Sigmoid colon (tissue), 7 donors: ENCODE measurements around the gene TRIM4. TPM values are rescaled to one million over a fixed set of nuclear protein-coding genes. Genes with fewer than 3 reads are reported as not detected.

Experiments
- DNase-seq: peaks from one replicate; pipeline ENCODE4 v3.0.0-alpha.2; 2019
- H3K27ac ChIP-seq, 4 donors: fragments of 200-600 bp; sonication (generic); one replicate each; pipeline ENCODE4 v1.5.1; 2016 to 2019; ENCODE audit warnings: mild to moderate bottlenecking in 1 of 4
- H3K27me3 ChIP-seq, 3 donors: fragments of 200-600 bp; sonication (generic); one replicate each; pipeline ENCODE4 v1.5.1; 2019; ENCODE audit warnings: mild to moderate bottlenecking in 1 of 3
- H3K36me3 ChIP-seq, 4 donors: fragments of 200-600 bp; sonication (generic); one replicate each; pipeline ENCODE4 v1.5.1; 2016 to 2019
- H3K4me1 ChIP-seq, 4 donors: fragments of 200-600 bp; sonication (generic); one replicate each; pipeline ENCODE4 v1.5.1; 2017 to 2019
- H3K4me3 ChIP-seq, 4 donors: fragments of 200-600 bp; sonication (generic); one replicate each; pipeline ENCODE4 v1.5.1; 2017 to 2019; ENCODE audit warnings: mild to moderate bottlenecking in 2 of 4, moderate library complexity in 1 of 4
- H3K9me3 ChIP-seq, 4 donors: fragments of 200-600 bp in 3 of 4; sonication (generic) in 3 of 4; one replicate each; pipeline versions ENCODE4 v1.5.1 to v1.6.1; 2013 to 2019
- CTCF ChIP-seq, 4 experiments: fragments of 450-650 bp in 3 of 4; fragments of 200-600 bp in 1 of 4; IDR thresholded peaks; one replicate each; pipeline ENCODE4 v1.5.1; 2016 to 2019; ENCODE audit warnings: antibody characterized with exemption in 4 of 4, mild to moderate bottlenecking in 3 of 4, moderate library complexity in 2 of 4
- EP300 ChIP-seq, 4 donors: sonication (generic); formaldehyde crosslinking; IDR thresholded peaks; one replicate each; pipeline ENCODE4 v1.6.1; 2017; ENCODE audit warnings: antibody characterized with exemption in 4 of 4
- POLR2A ChIP-seq, 2 donors: fragments of 450-650 bp; IDR thresholded peaks; one replicate each; pipeline ENCODE4 v1.6.1; 2016; ENCODE audit warnings: antibody characterized with exemption in 2 of 2, mild to moderate bottlenecking in 2 of 2, moderate library complexity in 2 of 2
- POLR2AphosphoS5 ChIP-seq, 4 donors: sonication (generic); formaldehyde crosslinking; IDR thresholded peaks; one replicate each; pipeline ENCODE4 v1.6.1; 2017; ENCODE audit warnings: antibody characterized with exemption in 4 of 4
- WGBS, 2 donors: extraction: QIAGEN DNeasy Blood & Tissue Kit; methylation state at CpG; one replicate each; pipeline ENCODE4 v1.1.7; 2013; 5-methylcytosine and 5-hydroxymethylcytosine counted together
- intact Hi-C: fragments of 100-400 bp; cut with DNase I; formaldehyde crosslinking; loops from one replicate; pipeline ENCODE4 v1.15.1; 2023
- polyA plus RNA-seq, 3 donors: library from polyadenylated mRNA; stranded (reverse); fragments of 200-250 nt; gene quantifications; one replicate each; pipeline ENCODE4 v1.2.3, GENCODE V29; 2013
- total RNA-seq, 4 donors: library from RNA; depleted of rRNA; stranded (reverse); fragments of >200 nt; gene quantifications; one replicate each; pipeline ENCODE4 v1.1.0, GENCODE V29; 2016
- donor health status: healthy with polysubstance abuse.
- donor health status: Bipolar disorder and iron deficiency.
- donor health status: healthy.

The TRIM4 gene
- total and polyA plus RNA-seq, 7 donors, result 12.5 to 33.2 (median 21.9) TPM

GRCh38 chr7:99923200-99923599, 3.9 kb upstream of the TRIM4 start:
- 89 to 91% methylated on average over 3 of the region's 3 CpGs for WGBS, 2 donors
- Histone ChIP-seq H3K27me3 (no peaks in the 10 kb centered on the region), H3K4me3 (no peak overlapping the region), H3K9me3 (no peaks in the 10 kb centered on the region), H3K4me1 (peaks cover 0 to 19% (median 14%) of the 10 kb centered on the region in 4 donors), H3K36me3 (no peaks in the 10 kb centered on the region), H3K27ac (no peak overlapping the region)
- no peak for TF ChIP-seq POLR2A (IDR thresholded peaks at IDR 0.05)
- no peak for TF ChIP-seq POLR2AphosphoS5 (IDR thresholded peaks at IDR 0.05)
- TF ChIP-seq CTCF (IDR thresholded peaks at IDR 0.05), result no peak
- DNase-seq, result no peak
- intact Hi-C loops, result no loop called here

DNA sequence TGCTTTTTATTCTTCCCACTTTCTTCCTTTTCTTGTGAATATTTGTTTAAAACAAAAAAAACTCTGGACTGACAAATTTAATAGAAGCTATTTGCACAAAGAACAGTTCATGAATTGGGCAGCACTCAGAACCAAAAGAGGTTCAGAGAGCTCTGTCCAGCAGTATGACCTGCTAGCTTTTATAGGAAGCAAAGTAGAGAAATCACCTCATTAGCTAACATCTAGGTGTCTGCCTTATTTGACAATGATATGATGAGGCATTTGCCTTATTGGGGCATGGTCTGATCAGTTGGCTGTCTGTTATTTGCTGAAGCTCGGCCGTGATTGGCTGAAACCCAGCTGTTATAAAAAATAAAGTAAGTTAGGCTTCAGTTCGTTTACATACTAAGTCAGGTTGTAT, 819 bp upstream of the TRIM4 start:
- H3K4me3 ChIP-seq, result peak overlapping the region; percentile 89 to 99 (median 94)
- H3K9me3 ChIP-seq, result no peaks in the 10 kb centered on the region
- no peak for DNase-seq
- H3K4me1 ChIP-seq, result peaks cover 0 to 44% (median 41%) of the 10 kb centered on the region in 4 donors
- peaks cover 0 to 12% (median 4%) of the 10 kb centered on the region in 4 donors for H3K36me3 ChIP-seq
- intact Hi-C loops, result no loop called here
- WGBS, 2 donors, result 47 to 96% methylated on average over 3 of the region's 3 CpGs
- H3K27me3 ChIP-seq, result no peaks in the 10 kb centered on the region
- H3K27ac ChIP-seq, result peak overlapping the region; percentile 97 to 99 (median 98)
- no peak for TF ChIP-seq EP300 (IDR thresholded peaks at IDR 0.05)
- TF ChIP-seq CTCF (IDR thresholded peaks at IDR 0.05), result no peak
- no peak for TF ChIP-seq POLR2A (IDR thresholded peaks at IDR 0.05)
- TF ChIP-seq POLR2AphosphoS5 (IDR thresholded peaks at IDR 0.05), result no peak

- TF ChIP-seq EP300 (IDR thresholded peaks at IDR 0.05) (no peak), CTCF (IDR thresholded peaks at IDR 0.05) (no peak), POLR2AphosphoS5 (IDR thresholded peaks at IDR 0.05) (no peak), POLR2A (IDR thresholded peaks at IDR 0.05) (no peak)
- Histone ChIP-seq H3K4me1 (peaks cover 0 to 44% (median 41%) of the 10 kb centered on the region in 4 donors), H3K9me3 (no peaks in the 10 kb centered on the region), H3K36me3 (peaks cover 0 to 16% (median 4%) of the 10 kb centered on the region in 4 donors), H3K27me3 (no peaks in the 10 kb centered on the region), H3K27ac (peak overlapping the region; percentile 97 to 99 (median 98)), H3K4me3 (peak overlapping the region; percentile 89 to 99 (median 94))
- intact Hi-C loops, result loop anchor here (5.0 to 10.0 kb wide), 2 partner anchors 165 to 208 kb away; partner anchors contain the start of genes COPS6, MBLAC1 and ZNF3
- WGBS, 2 donors, result 39 to 42% methylated on average over 4 of the region's 4 CpGs
- DNase-seq, result no peak
These were observed 433 bp upstream of the TRIM4 start for GRCh38 chr7:99919814-99920112.

- intact Hi-C loops, result loop anchor here (5.0 to 10.0 kb wide), 2 partner anchors 81 to 174 kb away; partner anchors contain the start of genes COPS6 and ZNF3
These were observed 8.4 kb downstream of the TRIM4 start for GRCh38 chr7:99910976-99911375.

More at GRCh38 chr7:99910976-99911375, 8.4 kb downstream of the TRIM4 start:
- Histone ChIP-seq H3K36me3 (peaks cover 15 to 63% (median 26%) of the 10 kb centered on the region in 4 donors), H3K27me3 (no peaks in the 10 kb centered on the region), H3K4me1 (peaks cover 0 to 9% (median 4%) of the 10 kb centered on the region in 4 donors), H3K4me3 (no peak overlapping the region), H3K9me3 (no peaks in the 10 kb centered on the region), H3K27ac (no peak overlapping the region)
- DNase-seq, result no peak
- TF ChIP-seq EP300 (IDR thresholded peaks at IDR 0.05) (no peak), POLR2AphosphoS5 (IDR thresholded peaks at IDR 0.05) (no peak), CTCF (IDR thresholded peaks at IDR 0.05) (no peak), POLR2A (IDR thresholded peaks at IDR 0.05) (no peak)
- 95 to 99% methylated on average over 2 of the region's 2 CpGs for WGBS, 2 donors
